Measurements from ENCODE around the gene MED16.

DNA sequence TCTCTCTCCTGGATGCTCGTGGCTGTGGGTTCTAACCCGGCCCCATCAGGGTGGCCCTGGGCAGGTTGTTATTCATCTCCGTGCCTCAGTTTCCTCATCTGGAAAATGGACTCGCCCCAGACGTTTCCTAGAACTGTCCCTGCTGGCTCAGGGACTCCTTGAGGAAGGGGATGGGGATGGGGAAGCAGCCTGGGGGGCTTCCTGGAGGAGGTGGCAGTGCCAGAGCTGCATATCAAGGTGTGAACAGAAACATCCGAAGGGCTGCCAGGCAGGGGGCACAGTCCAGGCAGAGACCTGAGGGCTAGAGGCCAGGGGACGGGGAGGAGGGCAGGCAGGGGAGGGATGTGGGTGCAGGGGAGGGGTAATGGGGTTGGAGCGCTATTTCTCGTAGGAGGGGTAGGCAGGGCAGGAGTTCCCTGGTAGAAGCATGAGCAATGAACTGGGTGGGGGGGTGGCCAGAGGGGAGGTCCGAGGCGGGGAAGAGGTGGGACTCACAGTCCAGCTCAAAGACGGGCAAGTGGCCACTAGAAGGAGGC, 44.5 kb downstream of the MED16 start:
- TF ChIP-seq, protein P1, sequence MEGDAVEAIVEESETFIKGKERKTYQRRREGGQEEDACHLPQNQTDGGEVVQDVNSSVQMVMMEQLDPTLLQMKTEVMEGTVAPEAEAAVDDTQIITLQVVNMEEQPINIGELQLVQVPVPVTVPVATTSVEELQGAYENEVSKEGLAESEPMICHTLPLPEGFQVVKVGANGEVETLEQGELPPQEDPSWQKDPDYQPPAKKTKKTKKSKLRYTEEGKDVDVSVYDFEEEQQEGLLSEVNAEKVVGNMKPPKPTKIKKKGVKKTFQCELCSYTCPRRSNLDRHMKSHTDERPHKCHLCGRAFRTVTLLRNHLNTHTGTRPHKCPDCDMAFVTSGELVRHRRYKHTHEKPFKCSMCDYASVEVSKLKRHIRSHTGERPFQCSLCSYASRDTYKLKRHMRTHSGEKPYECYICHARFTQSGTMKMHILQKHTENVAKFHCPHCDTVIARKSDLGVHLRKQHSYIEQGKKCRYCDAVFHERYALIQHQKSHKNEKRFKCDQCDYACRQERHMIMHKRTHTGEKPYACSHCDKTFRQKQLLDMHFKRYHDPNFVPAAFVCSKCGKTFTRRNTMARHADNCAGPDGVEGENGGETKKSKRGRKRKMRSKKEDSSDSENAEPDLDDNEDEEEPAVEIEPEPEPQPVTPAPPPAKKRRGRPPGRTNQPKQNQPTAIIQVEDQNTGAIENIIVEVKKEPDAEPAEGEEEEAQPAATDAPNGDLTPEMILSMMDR (IDR thresholded peaks at IDR 0.05; ENCODE audit: insufficient read depth, low read depth, low read length), result no peak
- no peak for TF ChIP-seq EZH2 (IDR thresholded peaks at IDR 0.05; ENCODE audit: insufficient read depth, low read length)

All from astrocyte (in vitro differentiated cells and primary cell).